ENCODE results near the gene MZB1.
"Not testable (repeated sequence)": the region's sequence is repeated elsewhere in the genome, so short reads cannot be mapped to it uniquely, and the experiment has no call there.

Gene MZB1

DNA sequence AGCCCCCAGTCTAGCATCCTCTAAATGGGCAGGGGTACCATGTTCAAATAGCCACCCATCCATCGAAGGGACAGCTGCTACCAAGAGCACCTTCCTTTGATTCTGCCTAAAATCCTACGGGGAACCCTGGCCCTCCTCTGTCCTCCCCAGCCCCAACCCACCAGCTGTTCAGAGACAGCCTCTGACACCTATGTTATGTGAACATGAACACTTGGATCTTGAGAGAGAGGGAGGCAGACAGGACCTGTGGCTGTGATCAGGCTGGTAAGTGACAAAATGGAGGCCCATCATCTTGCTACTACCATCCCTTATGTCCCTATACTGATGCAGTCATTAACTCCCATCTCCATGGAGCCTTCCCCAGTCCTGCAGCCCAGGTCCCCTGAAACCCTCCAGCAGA, 14.8 kb downstream of the MZB1 start:
- DNase-seq (ENCODE audit: low spot score), result no peak

DNA sequence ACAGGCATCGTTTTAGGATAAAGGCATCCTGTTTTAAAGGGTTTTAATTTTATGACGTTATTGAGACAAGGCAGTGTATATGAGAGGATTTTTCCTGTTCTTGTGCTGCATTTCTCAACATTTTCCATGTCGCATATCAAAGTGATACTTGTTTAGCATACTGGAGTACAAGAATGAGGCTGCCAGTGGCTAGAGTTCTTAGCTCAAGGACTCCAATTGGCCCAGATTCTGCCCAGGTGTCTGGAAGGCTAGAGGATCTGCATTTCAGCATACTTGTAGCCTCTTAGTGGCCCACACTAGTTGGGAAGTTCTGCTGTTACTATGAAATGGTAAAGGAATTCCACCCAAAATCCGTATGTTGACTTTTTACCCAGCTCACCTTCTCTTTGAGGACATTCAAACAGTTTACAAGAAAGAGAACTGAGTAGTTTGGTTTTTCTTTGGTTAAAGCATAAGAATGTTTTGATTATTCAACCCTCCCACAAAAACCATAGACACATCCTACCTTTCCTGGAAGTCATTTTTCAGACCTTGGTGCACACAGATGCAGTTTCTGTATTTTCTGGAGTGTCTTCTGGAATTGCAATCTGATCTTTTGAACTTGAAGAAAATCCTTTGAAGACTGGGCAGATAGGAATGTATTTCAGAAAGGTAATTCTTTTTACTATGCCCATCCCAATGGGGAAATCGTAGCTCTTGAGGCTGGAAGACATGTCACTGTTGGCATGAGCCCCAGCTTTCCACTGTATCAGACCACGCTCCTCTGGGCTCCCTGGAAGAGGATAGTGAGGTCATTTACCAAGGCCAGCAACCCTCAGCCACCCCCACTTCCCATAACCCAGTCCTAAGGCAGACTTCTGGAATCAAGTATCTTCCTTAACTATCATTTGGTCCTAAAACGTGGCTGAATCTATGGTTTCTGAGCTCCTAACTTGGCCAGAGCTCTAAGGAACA, 18.0 kb downstream of the MZB1 start:
- DNase-seq (ENCODE audit: low spot score), result no peak

DNA sequence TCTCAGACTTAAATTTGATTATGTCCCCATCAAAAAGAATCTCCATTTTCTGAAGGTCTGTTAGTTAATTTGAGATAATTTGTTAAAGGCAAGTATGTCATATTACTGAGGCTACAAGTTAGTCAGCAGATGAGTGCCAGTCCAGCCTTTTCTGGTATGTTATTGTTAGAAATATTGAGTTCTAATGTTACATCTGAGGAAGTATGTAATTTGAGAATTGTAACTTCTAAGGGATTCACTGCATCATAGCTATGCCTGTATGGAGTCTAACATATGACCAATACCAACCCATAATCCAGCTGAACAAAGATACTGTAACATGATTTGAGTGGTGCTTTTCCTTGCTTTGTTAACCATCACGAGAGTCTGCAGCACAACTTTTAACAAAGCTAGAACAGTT, 20.5 kb downstream of the MZB1 start:
- DNase-seq (ENCODE audit: low spot score), result no peak

DNA sequence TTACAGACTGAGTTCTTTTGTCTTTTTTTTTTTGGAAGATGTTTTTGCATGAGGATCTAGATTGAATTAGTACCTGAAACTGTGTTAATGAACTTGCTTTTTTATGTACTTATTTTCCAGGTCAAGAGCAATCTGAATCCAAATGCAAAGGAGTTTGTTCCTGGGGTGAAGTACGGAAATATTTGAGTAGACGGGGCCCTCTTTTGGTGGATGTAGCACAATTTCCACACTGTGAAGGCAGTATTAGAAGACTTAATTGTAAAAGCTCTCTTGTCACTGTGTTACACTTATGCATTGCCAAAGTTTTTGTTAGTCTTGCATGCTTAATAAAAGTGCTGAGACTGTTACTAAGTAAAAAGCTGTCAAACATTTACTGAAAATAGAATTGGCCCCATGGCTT, 21.1 kb downstream of the MZB1 start:
- no peak for DNase-seq (ENCODE audit: low spot score)

DNA sequence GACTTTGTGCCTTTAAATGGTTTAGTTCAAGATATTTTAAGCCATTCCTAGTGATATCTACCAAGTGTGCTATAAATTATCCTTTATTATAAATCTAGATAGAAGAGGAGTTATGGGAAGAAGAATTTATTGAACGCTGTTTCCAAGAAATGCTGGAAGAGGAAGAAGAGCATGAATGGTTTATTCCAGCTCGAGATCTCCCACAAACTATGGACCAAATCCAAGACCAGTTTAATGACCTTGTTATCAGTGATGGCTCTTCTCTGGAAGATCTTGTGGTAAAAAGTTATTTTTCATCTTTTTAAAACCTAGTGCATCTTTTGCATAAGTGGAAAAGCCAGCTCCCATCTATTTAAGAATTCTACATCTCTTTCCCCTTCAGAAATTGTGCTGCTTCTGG, 25.2 kb downstream of the MZB1 start:
- DNase-seq (ENCODE audit: low spot score), result no peak

DNA sequence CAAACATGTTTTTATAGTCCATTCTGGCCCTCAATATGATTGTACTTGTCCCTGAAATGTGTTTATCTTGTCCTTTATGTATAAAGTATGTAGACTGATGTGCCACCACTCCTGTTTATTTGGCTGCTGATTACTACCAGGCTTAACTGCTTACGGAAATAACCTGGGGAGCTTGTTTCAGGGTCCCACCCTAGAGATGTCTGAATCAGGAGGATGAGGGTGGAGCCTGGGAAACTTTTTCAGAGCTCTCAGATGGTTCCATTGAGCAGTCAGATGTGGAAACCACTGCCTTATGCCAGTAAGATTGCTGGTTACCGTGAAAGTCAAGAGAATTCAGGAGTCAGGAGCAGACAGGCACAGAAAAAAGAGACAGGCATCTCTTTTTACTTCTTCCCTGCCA, 25.8 kb downstream of the MZB1 start:
- DNase-seq (ENCODE audit: low spot score), result no peak

DNA sequence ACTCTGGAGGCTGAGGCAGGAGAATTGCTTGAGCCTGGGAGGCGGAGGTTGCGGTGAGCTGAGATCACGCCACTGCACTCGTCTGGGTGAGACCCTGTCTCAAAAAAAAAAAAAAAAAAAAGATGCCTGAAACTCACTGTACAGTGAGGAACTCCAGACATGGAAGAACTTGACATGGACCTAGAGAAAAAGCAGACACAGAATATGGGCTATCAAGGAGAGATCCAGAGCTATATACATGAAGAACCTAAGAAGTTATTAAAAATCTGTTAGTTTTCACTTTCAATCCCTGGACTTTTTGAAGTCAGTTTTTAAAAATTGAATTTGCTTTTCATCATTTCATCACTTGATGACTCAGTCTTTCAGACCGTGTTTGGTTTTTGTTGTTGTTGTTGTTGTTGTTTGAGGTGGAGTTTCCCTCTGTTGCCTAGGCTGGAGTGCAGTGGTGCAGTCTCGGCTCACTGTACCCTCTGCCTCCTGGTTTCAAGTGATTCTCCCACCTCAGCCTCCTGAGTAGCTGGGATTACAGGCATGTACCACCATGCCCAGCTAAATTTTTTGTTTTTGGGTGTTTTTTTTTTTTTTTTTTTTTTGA, 27.8 kb downstream of the MZB1 start:
- no peak for DNase-seq (ENCODE audit: low spot score)

DNA sequence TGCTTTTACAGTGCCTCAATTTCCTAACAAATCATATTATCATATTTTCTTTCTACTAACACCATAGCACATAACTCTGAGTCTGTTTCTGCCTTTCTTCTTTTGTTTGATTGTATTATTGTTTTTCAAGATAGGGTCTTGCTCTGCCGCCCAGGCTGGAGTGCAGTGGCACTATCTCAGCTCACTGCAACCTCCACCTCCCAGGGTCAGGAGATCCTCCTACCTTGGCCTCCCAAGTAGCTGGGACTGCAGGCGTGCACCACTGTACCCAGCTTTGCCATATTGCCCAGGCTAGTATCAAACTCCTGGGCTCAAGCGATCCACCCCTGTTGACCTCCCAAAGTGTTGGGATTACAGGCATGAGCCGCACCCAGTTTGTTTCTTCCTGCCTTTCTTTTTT, 29.3 kb downstream of the MZB1 start:
- no peak for DNase-seq (ENCODE audit: low spot score)

DNA sequence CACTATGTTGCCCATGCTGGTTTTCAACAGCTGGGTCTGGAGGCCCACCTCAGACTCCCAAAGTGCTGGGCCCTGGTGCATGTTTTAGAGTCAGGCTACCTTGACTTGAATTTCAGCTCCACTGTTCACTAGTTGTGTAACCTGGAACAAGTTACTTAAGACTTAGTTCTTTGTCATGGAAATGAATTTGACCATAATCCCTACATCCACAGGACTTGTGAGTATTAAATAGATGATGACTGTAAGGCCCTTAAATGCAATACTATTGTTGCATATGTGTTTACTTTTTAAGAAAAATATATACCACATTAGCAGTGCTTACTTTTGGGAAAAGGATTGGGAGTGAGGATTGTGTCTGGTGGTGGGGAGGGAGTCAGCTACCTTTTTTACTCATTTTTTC, 31.6 kb downstream of the MZB1 start:
- DNase-seq (ENCODE audit: low spot score), result no peak

DNA sequence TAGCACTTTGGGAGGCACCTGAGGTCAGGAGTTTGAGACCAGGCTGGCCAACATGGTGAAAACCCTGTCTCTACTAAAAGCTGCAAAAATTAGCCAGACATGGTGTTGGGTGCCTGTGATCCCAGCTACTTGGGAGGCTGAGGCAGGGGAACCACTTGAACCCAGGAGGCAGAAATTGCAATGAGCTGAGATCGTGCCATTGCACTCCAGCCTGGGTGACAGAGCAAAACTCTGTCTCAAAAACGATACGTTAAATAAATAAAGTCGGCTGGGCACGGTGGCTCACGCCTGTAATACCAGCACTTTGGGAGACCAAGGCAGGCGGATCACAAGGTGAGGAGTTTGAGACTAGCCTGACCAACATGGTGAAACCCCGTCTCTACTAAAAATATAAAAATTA, 33.8 kb downstream of the MZB1 start:
- not testable (repeated sequence) for DNase-seq (ENCODE audit: low spot score)

DNA sequence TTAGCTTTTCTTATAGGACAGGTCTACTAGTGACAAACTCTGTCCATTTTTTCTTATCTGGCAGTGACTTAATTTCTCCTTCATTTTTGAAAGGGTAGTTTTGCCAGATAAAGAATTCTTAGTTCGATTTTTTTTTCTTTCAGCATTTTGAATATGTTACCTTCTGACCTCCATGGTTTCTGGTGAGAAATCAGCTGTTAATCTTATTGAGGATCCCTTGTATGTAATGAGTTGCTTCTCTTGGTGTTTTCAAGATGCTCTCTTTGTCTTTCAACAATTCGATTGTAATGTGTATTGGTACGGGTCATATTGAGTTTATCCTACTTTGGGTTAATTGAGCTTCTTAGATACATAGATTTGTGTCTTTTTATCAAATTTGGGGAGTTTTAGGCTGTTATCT, 35.5 kb downstream of the MZB1 start:
- DNase-seq (ENCODE audit: low spot score), result no peak

DNA sequence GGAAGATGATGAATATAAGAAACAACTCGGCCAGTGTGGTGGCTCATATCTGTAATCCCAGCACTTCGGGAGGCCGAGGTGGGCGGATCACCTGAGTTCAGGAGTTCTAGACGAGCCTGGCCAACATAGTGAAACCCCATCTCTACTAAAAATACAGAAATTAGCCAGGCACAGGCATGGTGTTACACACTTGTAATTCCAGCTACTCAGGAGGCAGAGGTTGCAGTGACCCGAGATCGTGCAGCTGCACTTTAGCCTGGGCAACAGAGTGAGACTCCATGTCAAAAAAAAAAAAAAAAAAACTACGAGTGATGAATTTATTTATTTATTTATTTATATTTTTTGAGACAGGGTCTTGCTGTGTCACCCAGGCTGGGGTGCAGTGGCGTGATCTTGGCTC, 41.9 kb downstream of the MZB1 start:
- DNase-seq (ENCODE audit: low spot score), result not testable (repeated sequence)

DNA sequence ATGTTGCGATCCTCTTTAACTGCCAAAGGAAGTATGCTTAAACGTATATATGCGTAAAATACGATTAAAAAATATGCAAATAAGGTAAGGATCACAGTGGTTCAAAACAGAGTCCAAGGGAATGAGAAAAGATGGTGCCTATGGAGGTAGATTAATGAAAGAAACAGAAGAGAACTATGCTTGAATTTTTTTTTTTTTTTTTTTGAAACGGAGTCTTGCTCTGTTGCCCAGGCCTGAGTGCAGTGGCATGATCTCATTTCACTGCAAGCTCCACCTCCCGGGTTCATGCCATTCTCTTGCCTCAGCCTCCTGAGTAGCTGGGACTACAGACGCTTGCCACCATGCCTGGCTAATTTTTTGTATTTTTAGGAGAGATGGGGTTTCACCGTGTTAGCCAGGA, 44.3 kb downstream of the MZB1 start:
- DNase-seq (ENCODE audit: low spot score), result not testable (repeated sequence)

DNA sequence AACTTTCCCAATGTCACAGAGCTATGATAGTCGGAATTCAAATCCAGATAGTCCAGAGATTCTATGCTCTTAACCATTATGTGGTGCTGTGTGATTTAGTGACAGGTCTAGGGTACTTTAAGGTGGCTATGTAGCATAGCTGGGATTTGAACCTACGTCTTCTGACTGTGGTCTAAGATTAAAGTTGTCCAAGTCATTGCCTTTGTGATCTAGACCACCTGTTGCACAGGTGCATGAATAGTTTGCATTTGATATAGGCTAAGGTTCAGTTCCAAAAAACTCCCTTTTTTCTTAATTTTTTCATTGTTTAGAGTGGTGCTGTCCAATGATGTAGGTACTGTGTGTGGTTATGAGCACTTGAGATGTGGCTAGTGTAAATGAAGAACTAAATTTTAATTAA, 45.5 kb downstream of the MZB1 start:
- DNase-seq (ENCODE audit: low spot score), result no peak

DNA sequence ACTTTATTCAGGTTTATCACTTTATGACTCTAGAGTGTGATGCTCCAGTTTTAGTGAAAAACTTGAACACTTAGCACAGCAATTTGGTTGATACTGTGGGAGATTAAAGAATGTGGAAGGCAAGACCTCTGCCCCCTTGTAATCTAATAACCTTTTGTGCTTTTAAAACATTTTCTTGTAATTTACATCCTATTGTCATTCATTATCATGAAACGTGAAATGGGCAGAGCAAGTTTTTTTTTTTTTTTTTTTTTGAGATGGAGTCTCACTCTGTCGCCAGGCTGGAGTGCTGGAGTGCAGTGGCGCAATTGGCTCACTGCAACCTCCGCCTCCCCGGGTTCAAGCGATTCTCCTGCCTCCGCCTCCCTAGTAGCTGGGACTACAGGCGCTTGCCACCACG, 46.2 kb downstream of the MZB1 start:
- DNase-seq (ENCODE audit: low spot score), result no peak

DNA sequence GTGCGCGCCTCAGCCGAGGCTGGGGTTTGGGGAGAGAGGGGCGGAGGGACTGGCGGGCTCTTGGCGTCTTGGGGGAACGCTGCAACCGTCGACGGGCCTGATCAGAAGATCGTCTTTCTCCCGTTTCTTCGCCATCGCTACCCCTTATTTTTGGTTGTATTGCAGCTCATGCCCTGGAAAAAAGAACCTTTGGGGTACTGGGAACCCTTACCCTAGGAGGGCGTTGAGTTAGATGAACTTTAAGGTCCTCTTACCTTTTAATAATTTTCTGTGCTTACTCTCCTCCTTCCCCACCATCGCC, 47.3 kb downstream of the MZB1 start:
- DNase-seq (ENCODE audit: low spot score), result no peak

DNA sequence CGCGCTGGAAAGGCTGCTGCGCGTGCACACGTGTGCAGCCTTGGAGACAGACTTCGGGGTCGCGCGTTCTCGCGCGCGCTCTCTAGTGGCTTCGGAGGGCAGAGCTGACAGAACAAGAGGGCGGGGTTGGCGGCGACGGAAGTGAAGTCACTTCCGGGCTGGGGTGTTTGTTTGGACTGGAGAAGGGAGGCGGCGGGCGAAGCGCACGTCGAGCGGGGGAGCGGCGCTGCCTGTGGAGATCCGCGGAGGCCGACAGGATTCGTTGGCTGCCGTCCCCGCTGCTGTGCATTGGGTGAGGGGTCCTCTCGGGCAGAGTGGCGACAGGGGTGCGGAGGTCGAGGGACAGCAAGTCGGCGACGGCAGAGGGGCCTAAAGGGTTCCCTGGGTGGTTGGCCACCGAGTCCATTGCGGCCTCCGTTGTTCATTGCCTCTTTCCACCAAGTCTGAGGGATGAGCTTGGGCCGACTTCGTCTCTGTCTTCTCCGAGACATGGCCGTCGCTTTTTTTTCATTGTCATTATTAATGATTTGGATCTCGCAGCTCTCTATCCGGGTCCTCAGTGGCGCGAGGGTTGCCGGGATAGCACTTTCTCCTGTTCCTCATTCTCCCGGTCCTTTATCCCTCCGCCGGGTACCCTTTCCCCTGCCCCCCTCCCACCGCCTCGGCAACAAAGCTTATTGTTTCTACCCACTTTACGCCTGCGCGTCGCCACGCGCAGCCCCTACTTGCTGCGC, 47.9 kb downstream of the MZB1 start, which contains the start of gene PAIP2:
Gene PAIP2, plus strand, starts transcription at position 166 of the 734 bp plus-strand sequence. CDS start 21,931 bp downstream, outside the sequence.
- peak; percentile 96 for DNase-seq (ENCODE audit: low spot score)

DNA sequence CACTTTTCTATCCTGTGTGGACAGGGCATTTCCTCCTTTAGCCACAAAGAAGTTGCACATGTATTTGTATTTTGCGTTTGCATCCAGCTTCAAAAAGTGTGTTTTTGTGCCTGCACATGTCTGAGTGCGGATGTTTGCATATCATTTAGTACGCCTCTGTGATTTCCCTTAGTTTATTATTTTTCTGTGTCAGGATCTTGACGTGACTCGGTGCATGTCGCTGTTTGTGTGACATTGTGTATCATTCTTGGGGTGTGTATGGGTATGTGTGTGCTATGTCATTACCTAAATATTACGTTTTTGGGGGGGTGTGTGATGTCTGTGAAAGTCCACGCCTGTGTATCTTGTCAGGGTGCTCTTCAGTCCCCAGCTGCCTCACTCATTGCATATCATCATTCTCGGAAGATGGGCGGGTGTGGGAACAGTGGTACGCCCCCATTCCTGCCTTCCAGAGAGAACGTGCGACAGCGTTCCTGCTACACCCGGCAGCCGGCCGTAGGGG, 48.5 kb downstream of the MZB1 start:
- no peak for DNase-seq (ENCODE audit: low spot score)

DNA sequence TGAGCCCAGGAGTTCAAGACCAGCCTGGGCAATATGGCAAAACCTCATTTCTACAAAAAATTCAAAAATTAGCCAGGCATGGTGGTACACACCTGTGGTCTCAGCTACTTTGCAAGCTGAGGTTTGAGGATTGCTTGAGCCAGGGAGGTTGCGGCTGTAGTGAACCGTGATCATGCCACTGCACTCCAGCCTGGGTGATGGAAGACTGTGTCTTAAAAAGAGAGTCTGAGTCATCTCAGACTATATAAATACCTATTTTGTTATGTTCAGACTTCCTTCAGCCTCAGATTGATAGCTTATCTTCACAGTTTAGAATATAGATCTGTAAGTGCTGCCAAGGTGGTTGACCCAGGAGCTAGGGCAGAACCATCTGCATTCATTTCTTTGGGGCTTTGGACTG, 49.7 kb downstream of the MZB1 start:
- DNase-seq (ENCODE audit: low spot score), result no peak
